ENCODE data around the gene FGF14. TPM values are rescaled to one million over a fixed set of nuclear protein-coding genes. Genes with fewer than 3 reads are reported as not detected.

The FGF14 gene
- total and polyA plus RNA-seq, 2 experiments from 2014 or later = 0.73 TPM; not detected in 1

GRCh38 chr13:102187313-102187712 lies 214.5 kb downstream of the FGF14 start:
- DNase-seq (ENCODE audit: low spot score) = no peak
- WGBS (ENCODE audit: low lambda C conversion rate, missing lambda C conversion rate) = 85% methylated on average over 4 of the region's 4 CpGs

GRCh38 chr13:102185375-102185984 lies 216.4 kb downstream of the FGF14 start:
- no peaks in the 10 kb centered on the region for H3K4me1 ChIP-seq (ENCODE audit: insufficient read depth)
- WGBS (ENCODE audit: low lambda C conversion rate, missing lambda C conversion rate) = 65% methylated on average over 5 of the region's 5 CpGs

More at GRCh38 chr13:102187313-102187712, 214.5 kb downstream of the FGF14 start:
- Histone ChIP-seq H3K4me1 (ENCODE audit: insufficient read depth) (no peaks in the 10 kb centered on the region), H3K9me2 (replicated peaks; ENCODE audit: insufficient read depth) (no peaks in the 10 kb centered on the region), H3K9me3 (ENCODE audit: low read depth) (no peaks in the 10 kb centered on the region), H3K4me2 (no peak overlapping the region), H3K27me3 (no peaks in the 10 kb centered on the region), H3K36me3 (replicated peaks; ENCODE audit: insufficient read depth, low read depth) (no peaks in the 10 kb centered on the region), H3K79me2 (no peaks in the 10 kb centered on the region), H2AFZ (no peak overlapping the region), H3K27ac (no peak overlapping the region), H4K20me1 (ENCODE audit: insufficient read depth, poor library complexity, severe bottlenecking) (no peaks in the 10 kb centered on the region), H3K4me3 (no peak overlapping the region)
- no peak for TF ChIP-seq EZH2phosphoT487 (IDR thresholded peaks at IDR 0.05; ENCODE audit: low read depth, severe bottlenecking, unreplicated experiment)
- no peak for TF ChIP-seq EZH2 (IDR thresholded peaks at IDR 0.05; ENCODE audit: borderline replicate concordance)
- no peak for TF ChIP-seq CTCF (IDR thresholded peaks at IDR 0.05; ENCODE audit: poor library complexity)

GRCh38 chr13:102183509-102184182 lies 218.2 kb downstream of the FGF14 start:
- H3K4me2 ChIP-seq = no peak overlapping the region
- no peaks in the 10 kb centered on the region for H3K4me1 ChIP-seq (ENCODE audit: insufficient read depth)
- WGBS (ENCODE audit: low lambda C conversion rate, missing lambda C conversion rate) = 76% methylated on average over 4 of the region's 4 CpGs
- TF ChIP-seq CTCF (IDR thresholded peaks at IDR 0.05; ENCODE audit: poor library complexity) (no peak), EZH2phosphoT487 (IDR thresholded peaks at IDR 0.05; ENCODE audit: low read depth, severe bottlenecking, unreplicated experiment) (no peak), EZH2 (IDR thresholded peaks at IDR 0.05; ENCODE audit: borderline replicate concordance) (no peak)
- no peaks in the 10 kb centered on the region for H3K79me2 ChIP-seq
- no peaks in the 10 kb centered on the region for H3K9me2 ChIP-seq (replicated peaks; ENCODE audit: insufficient read depth)
- no peaks in the 10 kb centered on the region for H3K36me3 ChIP-seq (replicated peaks; ENCODE audit: insufficient read depth, low read depth)
- no peak overlapping the region for H3K27ac ChIP-seq
- H2AFZ ChIP-seq = no peak overlapping the region
- no peak for DNase-seq (ENCODE audit: low spot score)
- H3K9me3 ChIP-seq (ENCODE audit: low read depth) = no peaks in the 10 kb centered on the region
- no peaks in the 10 kb centered on the region for H4K20me1 ChIP-seq (ENCODE audit: insufficient read depth, poor library complexity, severe bottlenecking)
- H3K4me3 ChIP-seq = no peak overlapping the region
- no peaks in the 10 kb centered on the region for H3K27me3 ChIP-seq

More at GRCh38 chr13:102185375-102185984, 216.4 kb downstream of the FGF14 start:
- Histone ChIP-seq H3K27ac (no peak overlapping the region), H2AFZ (no peak overlapping the region), H3K27me3 (no peaks in the 10 kb centered on the region), H3K79me2 (no peaks in the 10 kb centered on the region), H4K20me1 (ENCODE audit: insufficient read depth, poor library complexity, severe bottlenecking) (no peaks in the 10 kb centered on the region), H3K4me2 (no peak overlapping the region), H3K4me3 (no peak overlapping the region), H3K36me3 (replicated peaks; ENCODE audit: insufficient read depth, low read depth) (no peaks in the 10 kb centered on the region), H3K9me3 (ENCODE audit: low read depth) (no peaks in the 10 kb centered on the region), H3K9me2 (replicated peaks; ENCODE audit: insufficient read depth) (no peaks in the 10 kb centered on the region)
- TF ChIP-seq CTCF (IDR thresholded peaks at IDR 0.05; ENCODE audit: poor library complexity) (no peak), EZH2phosphoT487 (IDR thresholded peaks at IDR 0.05; ENCODE audit: low read depth, severe bottlenecking, unreplicated experiment) (no peak), EZH2 (IDR thresholded peaks at IDR 0.05; ENCODE audit: borderline replicate concordance) (no peak)
- DNase-seq (ENCODE audit: low spot score) = no peak
